Stimulated activated CD8-positive, alpha-beta memory T cell treated with anti-CD3 and anti-CD28 coated beads, Interleukin-12 subunit alpha, Interleukin-12 subunit beta, amount 100 ng/mL, for 1 hour (primary cell): ENCODE measurements around the gene LRIG1.

Source experiments
- DNase-seq: peaks from one replicate; pipeline ENCODE4 v3.0.0-alpha.2; 2020; ENCODE audit warnings: low read depth

The LRIG1 gene

GRCh38 chr3:66401157-66401550 lies 99.7 kb downstream of the LRIG1 start:
- no peak for DNase-seq

GRCh38 chr3:66400411-66401156 lies 100.2 kb downstream of the LRIG1 start:
- no peak for DNase-seq

- DNase-seq = no peak
Observed at GRCh38 chr3:66399529-66400232, 101.1 kb downstream of the LRIG1 start.

- DNase-seq = no peak
Observed at GRCh38 chr3:66398228-66399025, 102.4 kb downstream of the LRIG1 start.

- DNase-seq = no peak
Observed at GRCh38 chr3:66397745-66398144, 103.1 kb downstream of the LRIG1 start.

- no peak for DNase-seq
Observed at GRCh38 chr3:66396888-66397287, 103.9 kb downstream of the LRIG1 start.

GRCh38 chr3:66396161-66396760 lies 104.6 kb downstream of the LRIG1 start:
- no peak for DNase-seq

- no peak for DNase-seq
Observed at GRCh38 chr3:66395635-66396034, 105.2 kb downstream of the LRIG1 start.

GRCh38 chr3:66394753-66395249 lies 106.0 kb downstream of the LRIG1 start:
- DNase-seq = no peak

GRCh38 chr3:66394019-66394752 lies 106.6 kb downstream of the LRIG1 start:
- DNase-seq = peak; percentile 27

GRCh38 chr3:66393333-66394005 lies 107.4 kb downstream of the LRIG1 start:
- no peak for DNase-seq

- DNase-seq = no peak
Observed at GRCh38 chr3:66392966-66393332, 107.9 kb downstream of the LRIG1 start.

- DNase-seq = no peak
Observed at GRCh38 chr3:66392512-66392911, 108.3 kb downstream of the LRIG1 start.

GRCh38 chr3:66390013-66390412 lies 110.8 kb downstream of the LRIG1 start:
- no peak for DNase-seq

GRCh38 chr3:66386925-66387650 lies 113.7 kb downstream of the LRIG1 start:
- no peak for DNase-seq

GRCh38 chr3:66386011-66386924 lies 114.6 kb downstream of the LRIG1 start:
- no peak for DNase-seq

- DNase-seq = no peak
Observed at GRCh38 chr3:66385066-66385465, 115.8 kb downstream of the LRIG1 start.

- DNase-seq = no peak
Observed at GRCh38 chr3:66383998-66384745, 116.7 kb downstream of the LRIG1 start.
